Body of pancreas (tissue), 4 donors: ENCODE data around the gene PHKA2.

Experiments
- POLR2A ChIP-seq, 3 donors: fragments of 450-650 bp; IDR thresholded peaks; one replicate each; pipeline ENCODE4 v1.6.1; 2016; ENCODE audit warnings: antibody characterized with exemption in 3 of 3, mild to moderate bottlenecking in 2 of 3
- TF ChIP-seq, protein P1 (sequence below), 7 experiments: fragments of 450-650 bp in 4 of 7; fragments of 200-600 bp in 3 of 7; sonication (generic) in 3 of 7; IDR thresholded peaks; one replicate each; pipeline ENCODE4 v1.5.1; 2016 to 2019; ENCODE audit warnings: antibody characterized with exemption in 7 of 7

GRCh38 chrX:19007011-19007410 is 23.1 kb upstream of the PHKA2 start:
- no peak for TF ChIP-seq POLR2A (IDR thresholded peaks at IDR 0.05)
- TF ChIP-seq, protein P1, sequence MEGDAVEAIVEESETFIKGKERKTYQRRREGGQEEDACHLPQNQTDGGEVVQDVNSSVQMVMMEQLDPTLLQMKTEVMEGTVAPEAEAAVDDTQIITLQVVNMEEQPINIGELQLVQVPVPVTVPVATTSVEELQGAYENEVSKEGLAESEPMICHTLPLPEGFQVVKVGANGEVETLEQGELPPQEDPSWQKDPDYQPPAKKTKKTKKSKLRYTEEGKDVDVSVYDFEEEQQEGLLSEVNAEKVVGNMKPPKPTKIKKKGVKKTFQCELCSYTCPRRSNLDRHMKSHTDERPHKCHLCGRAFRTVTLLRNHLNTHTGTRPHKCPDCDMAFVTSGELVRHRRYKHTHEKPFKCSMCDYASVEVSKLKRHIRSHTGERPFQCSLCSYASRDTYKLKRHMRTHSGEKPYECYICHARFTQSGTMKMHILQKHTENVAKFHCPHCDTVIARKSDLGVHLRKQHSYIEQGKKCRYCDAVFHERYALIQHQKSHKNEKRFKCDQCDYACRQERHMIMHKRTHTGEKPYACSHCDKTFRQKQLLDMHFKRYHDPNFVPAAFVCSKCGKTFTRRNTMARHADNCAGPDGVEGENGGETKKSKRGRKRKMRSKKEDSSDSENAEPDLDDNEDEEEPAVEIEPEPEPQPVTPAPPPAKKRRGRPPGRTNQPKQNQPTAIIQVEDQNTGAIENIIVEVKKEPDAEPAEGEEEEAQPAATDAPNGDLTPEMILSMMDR (IDR thresholded peaks at IDR 0.05) = no peak
